ENCODE measurements around the gene SPATA24. TPM values are rescaled to one million over a fixed set of nuclear protein-coding genes. Genes with fewer than 3 reads are reported as not detected.

Gene SPATA24
- 2.7 to 3.7 TPM (median 3.7 TPM) in 3 replicates for total RNA-seq
- long read RNA-seq, partial matches to known transcripts: 0 of 3 reads
- long read RNA-seq, other reads (novel, unspliced or antisense): 0 of 3 reads

GRCh38 chr5:139403787-139404483 is at the start of gene SPATA24:
Gene SPATA24 (minus strand): TSS chr5:139404089. CDS start chr5:139404060, 29 bp downstream.
- Mint-ChIP-seq H3K27me3 (ENCODE audit: low read depth) (no peaks in the 10 kb centered on the region), H3K4me1 (ENCODE audit: low read depth) (peaks cover 23% of the 10 kb centered on the region), H3K4me3 (ENCODE audit: unreplicated experiment) (peak within 1 kb of the TSS; percentile 93), H3K9me3 (ENCODE audit: low read depth) (no peaks in the 10 kb centered on the region), H3K36me3 (ENCODE audit: low read depth) (no peaks in the 10 kb centered on the region), H3K27ac (ENCODE audit: unreplicated experiment) (peak within 1 kb of the TSS; percentile 100)
- TF ChIP-seq, protein P1, sequence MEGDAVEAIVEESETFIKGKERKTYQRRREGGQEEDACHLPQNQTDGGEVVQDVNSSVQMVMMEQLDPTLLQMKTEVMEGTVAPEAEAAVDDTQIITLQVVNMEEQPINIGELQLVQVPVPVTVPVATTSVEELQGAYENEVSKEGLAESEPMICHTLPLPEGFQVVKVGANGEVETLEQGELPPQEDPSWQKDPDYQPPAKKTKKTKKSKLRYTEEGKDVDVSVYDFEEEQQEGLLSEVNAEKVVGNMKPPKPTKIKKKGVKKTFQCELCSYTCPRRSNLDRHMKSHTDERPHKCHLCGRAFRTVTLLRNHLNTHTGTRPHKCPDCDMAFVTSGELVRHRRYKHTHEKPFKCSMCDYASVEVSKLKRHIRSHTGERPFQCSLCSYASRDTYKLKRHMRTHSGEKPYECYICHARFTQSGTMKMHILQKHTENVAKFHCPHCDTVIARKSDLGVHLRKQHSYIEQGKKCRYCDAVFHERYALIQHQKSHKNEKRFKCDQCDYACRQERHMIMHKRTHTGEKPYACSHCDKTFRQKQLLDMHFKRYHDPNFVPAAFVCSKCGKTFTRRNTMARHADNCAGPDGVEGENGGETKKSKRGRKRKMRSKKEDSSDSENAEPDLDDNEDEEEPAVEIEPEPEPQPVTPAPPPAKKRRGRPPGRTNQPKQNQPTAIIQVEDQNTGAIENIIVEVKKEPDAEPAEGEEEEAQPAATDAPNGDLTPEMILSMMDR (IDR thresholded peaks at IDR 0.05): no peak
- DNase-seq (ENCODE audit: low spot score): peak; percentile 97

GRCh38 chr5:139451878-139452660 is 48.2 kb upstream of the SPATA24 start:
- Mint-ChIP-seq H3K4me1 (ENCODE audit: low read depth) (peaks cover 6% of the 10 kb centered on the region), H3K27me3 (ENCODE audit: low read depth) (no peaks in the 10 kb centered on the region), H3K9me3 (ENCODE audit: low read depth) (no peaks in the 10 kb centered on the region)

DNA sequence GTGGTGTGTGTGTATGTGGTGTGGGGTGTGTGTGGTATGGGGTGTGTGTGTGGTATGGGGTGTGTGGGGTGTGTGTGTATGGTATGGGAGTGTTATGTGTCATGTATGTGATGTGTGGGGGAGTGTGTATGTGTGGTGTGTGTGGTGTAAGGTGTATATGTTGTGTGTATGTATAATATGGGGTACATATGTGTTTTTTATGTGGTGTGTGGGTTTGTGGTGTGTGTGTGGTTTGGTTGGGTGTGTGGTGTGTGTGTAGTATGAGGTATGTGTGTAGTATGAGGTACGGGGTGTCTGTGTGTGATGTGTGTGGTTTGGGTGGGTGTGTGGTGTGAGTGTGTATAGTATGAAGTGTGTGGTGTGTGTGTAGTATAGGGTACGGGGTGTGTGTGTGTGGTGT is 47.3 kb upstream of the SPATA24 start:
- Mint-ChIP-seq H3K4me1 (ENCODE audit: low read depth) (peaks cover 15% of the 10 kb centered on the region), H3K4me3 (ENCODE audit: unreplicated experiment) (no peak overlapping the region), H3K27ac (ENCODE audit: unreplicated experiment) (no peak overlapping the region), H3K36me3 (ENCODE audit: low read depth) (no peaks in the 10 kb centered on the region), H3K27me3 (ENCODE audit: low read depth) (no peaks in the 10 kb centered on the region), H3K9me3 (ENCODE audit: low read depth) (no peaks in the 10 kb centered on the region)
- DNase-seq (ENCODE audit: low spot score): peak; percentile 14
- TF ChIP-seq, protein P1 (IDR thresholded peaks at IDR 0.05): no peak

More at GRCh38 chr5:139451878-139452660, 48.2 kb upstream of the SPATA24 start:
- Mint-ChIP-seq H3K4me3 (ENCODE audit: unreplicated experiment) (no peak overlapping the region), H3K27ac (ENCODE audit: unreplicated experiment) (no peak overlapping the region), H3K36me3 (ENCODE audit: low read depth) (no peaks in the 10 kb centered on the region)
- TF ChIP-seq, protein P1 (IDR thresholded peaks at IDR 0.05): no peak
- DNase-seq (ENCODE audit: low spot score): peak; percentile 35

DNA sequence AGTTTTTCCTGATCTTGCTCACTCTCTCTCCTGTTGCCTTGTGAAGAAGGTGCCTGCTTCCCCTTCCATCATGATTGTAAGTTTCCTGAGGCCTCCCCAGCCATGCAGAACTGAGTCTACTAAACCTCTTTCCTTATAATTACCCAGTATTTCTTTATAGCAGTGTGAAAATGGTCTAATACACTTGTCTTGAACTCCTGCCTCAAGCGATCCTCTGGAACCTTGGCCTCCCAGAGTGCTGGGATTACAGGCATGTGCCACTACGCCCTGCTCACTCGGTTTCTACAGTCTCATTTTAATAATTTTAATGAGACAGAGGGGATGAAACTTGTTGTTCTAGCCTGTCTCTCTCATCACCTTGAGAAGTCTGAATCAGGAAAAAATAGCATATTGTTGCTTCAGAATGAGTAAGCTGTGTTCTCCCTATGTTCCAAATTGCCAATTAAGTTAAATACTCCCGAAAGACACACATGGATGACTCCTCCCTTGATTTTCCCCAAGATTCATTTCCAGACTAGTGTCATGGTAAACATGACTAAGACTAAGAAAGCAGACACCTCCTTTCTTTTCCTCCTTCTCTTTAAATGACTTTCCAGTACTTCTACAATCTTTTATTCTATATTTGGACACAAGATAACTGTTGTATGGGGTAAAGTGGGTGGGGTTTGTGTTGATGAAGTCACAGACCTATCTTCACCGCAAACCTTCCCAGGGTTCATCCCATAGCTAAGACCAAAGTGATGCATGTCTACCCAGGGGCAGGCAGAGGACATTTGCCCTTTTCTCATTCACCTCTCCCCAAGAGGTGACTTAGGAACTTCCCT is 43.3 kb upstream of the SPATA24 start:
- Mint-ChIP-seq H3K4me3 (ENCODE audit: unreplicated experiment) (no peak overlapping the region), H3K27ac (ENCODE audit: unreplicated experiment) (peak overlapping the region; percentile 85), H3K36me3 (ENCODE audit: low read depth) (no peaks in the 10 kb centered on the region), H3K27me3 (ENCODE audit: low read depth) (no peaks in the 10 kb centered on the region), H3K9me3 (ENCODE audit: low read depth) (no peaks in the 10 kb centered on the region), H3K4me1 (ENCODE audit: low read depth) (peaks cover 41% of the 10 kb centered on the region)
- DNase-seq (ENCODE audit: low spot score): no peak
- TF ChIP-seq, protein P1 (IDR thresholded peaks at IDR 0.05): no peak

All from chondrocyte (in vitro differentiated cells).